SIG-M5 treated with dmso at 0.1 percent for 504 hours (cell line): Measurements from ENCODE around the gene RBM12.
"Not testable (repeated sequence)": the region's sequence is repeated elsewhere in the genome, so short reads cannot be mapped to it uniquely, and the experiment has no call there.

ENCODE experiments used
- DNase-seq: peaks from one replicate; lab custom pipeline; 2025; ENCODE audit not compliant: unreplicated experiment; lab: John Stamatoyannopoulos, UW

RBM12 gene

DNA sequence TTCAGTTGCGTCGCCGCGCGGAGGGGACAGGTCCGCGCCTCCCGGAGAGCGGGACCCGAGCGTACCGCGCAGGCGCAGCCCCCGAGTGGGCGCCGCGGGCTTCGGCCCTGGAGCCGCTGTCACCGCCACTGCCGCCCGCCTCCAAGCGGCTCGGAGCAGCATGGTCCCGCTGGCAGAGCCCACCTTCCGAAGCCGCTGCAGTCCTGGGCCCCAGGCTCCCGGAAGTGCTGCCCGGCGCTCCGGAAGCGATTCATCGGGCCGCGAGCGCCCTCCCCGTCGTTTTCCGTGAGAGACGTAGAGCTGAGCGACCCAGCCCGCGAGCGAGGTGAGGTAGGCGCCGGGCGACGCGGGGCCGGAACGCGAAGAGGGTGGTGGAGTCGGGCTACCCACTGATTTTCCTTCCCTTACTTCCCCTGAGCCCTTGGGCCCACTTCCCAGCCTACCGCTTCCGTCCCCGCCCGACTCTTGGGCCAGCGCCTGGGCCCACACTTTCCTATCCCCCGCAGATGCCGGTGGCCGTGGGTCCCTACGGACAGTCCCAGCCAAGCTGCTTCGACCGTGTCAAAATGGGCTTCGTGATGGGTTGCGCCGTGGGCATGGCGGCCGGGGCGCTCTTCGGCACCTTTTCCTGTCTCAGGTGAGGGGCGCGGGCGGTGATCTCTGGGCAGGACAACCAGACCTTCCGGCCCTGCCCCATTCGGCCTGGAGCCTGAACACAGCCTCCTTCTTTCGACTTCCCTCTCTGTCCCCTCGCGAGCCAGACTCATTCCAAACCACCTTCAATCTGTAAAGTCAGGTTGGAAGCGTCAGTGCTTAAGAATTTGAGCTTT lies 34.6 kb upstream of the RBM12 start, which contains the start of the genes NFS1 and ROMO1:
Gene NFS1 (minus strand): TSS at position 226 of the 830 bp plus-strand sequence. CDS start 64 bp downstream, at position 162.
Gene ROMO1 (plus strand): TSS at position 279 of the 830 bp plus-strand sequence. CDS start 228 bp downstream, at position 507.
- DNase-seq, result peak; percentile 83

DNA sequence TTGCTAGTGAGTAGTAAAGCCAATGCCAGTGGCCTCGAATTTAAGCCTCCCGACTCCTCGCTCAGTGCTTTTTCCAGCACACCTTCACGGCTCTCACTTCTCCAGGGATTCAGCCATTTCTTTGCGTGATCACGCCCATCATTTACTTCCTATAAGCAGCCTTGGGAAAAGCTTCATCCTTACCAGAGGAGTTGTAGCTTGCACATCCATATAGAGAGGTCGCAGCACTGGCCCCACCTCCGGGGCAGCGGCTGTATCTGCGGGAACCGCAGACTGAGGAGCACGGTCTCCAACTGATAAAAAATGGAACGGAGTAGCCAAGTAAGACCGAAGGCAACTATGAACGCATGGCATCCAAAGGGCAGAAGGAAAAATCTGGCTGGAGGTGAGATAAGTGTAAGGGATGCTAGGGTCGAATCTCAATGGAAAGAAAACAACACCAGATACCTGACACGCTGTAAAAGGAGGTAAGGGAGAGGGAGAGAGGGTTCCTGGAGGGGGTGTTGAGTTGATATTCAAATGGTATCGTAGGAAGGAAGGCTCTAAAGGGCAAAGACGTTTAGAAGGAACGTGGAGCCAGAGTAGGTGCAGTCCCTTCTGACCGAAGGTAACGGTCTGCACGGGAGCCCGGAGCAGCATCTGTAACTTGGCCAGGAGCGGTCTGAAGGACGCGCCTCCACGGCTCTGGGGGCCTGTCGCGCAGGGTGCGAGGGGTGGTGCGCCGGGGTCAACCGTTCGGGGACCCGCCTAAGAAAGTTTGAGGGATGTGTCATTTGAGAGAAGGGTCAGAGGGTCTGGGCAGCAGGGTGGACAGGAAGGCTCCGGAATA lies 33.8 kb upstream of the RBM12 start:
- DNase-seq, result no peak

DNA sequence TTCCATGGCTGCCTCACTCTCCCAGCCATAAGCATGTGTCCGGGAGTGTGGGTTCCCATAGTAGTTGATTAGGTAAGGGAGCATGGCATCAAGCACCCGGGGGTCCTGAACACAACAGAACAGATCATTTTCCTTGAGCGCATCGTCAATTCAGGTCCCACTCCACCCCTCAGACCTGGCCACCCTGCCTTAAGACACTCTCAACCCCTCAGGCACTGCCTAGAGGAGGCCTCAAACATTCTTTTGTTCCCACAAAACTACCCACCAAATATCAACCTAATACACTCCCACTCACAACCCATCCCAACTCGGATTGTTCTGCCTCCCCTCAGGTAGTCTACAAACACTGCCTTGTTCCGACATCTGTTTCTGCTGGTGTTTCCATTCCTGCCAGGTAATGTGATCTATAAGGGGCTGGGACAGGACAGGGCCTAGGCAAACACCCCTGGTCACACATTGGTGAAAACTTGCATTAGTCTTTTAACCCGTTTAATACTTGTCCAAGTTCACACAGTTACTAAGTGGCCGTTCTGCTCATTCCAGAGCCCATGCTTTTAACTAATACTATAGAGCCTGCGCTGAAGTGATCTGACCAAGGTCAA lies 33.1 kb upstream of the RBM12 start:
- no peak for DNase-seq

GRCh38 chr20:35695978-35696377 lies 31.3 kb upstream of the RBM12 start:
- DNase-seq, result no peak

DNA sequence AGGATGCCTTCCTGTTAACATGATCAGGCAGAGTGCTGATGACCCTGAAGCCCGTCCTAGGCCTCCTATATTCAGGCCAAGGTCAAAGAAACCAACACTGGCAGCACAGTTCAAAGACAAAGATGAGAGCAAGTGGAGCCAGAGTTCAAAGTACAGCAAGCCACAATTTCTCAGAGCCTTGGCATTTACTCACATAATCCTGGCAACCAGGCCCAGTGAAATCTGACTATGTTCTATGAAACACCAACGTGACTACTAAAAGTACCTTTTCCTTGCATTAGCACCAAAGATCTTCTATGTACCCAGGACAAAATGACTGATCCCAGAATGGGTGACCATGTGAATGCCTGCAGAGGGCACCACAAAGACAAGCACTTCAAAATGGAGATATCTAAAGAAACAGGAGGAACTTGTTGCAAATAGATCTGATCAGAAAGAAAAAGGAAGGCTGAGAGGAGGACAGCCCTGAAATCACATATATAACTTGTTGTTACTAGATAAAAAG lies 30.6 kb upstream of the RBM12 start:
- no peak for DNase-seq

DNA sequence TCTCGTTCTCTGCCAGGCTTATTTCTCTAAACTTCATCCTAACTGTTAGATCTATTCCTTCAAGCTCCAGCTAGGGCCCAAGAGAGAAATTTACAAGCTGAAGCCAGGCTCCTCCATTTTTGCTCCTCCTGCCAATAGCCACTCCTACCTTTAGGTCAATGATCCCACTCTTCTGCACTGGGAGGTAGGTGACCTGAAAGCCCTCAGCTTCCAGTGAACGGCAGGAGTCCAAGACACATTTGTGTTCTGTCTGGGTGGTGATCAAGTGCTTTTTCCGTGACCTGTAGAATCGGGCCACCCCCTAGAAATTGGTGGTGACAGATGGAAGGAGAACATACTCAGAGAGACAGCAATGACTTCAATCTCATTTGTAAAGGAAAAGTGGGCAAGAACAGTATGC lies 25.6 kb upstream of the RBM12 start:
- DNase-seq, result no peak

- not testable (repeated sequence) for DNase-seq
These were observed 22.2 kb upstream of the RBM12 start for GRCh38 chr20:35686872-35687271.

- not testable (repeated sequence) for DNase-seq
These were observed 20.7 kb upstream of the RBM12 start for GRCh38 chr20:35685368-35685767.

GRCh38 chr20:35681960-35682359 lies 17.3 kb upstream of the RBM12 start:
- no peak for DNase-seq

- DNase-seq, result peak; percentile 71
These were observed 15.9 kb upstream of the RBM12 start for GRCh38 chr20:35680452-35681183.

DNA sequence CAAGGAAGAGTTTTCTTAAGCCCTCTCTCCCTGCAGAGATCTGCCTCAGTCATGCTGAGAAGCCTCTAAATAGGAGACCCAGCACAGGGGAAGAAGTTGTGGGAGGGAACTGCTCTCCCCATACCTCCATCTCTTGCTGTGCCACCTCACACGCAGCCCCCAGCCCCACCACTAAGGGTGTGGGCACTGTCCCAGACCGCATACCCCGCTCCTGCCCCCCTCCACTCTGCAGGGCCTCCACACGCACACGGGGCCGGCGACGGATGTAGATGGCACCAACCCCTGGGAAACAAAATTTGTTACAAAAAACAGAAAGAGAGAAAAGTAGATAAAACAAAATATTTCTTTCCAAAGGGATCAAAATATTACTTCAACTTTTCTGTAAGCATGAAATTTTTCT lies 10.2 kb upstream of the RBM12 start:
- DNase-seq, result no peak

DNA sequence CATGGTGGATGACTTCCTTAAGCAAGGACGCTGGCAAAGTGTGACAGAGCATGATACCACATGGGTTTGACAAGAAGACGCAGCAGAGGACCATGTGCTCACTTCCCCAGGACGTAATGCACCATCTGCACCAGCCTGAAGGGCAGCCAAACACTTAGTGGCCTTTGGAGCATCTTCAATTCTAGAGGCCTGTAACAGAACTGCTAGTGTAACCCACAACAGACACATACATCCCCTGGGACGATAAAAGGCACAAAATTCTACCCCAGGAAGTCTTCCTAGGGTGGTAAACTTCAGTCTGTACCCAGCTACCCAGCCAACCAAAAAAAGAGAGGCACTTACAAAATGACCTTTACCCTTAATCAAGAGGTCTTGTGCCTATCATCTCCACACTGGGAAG lies 9.2 kb upstream of the RBM12 start:
- DNase-seq, result no peak

DNA sequence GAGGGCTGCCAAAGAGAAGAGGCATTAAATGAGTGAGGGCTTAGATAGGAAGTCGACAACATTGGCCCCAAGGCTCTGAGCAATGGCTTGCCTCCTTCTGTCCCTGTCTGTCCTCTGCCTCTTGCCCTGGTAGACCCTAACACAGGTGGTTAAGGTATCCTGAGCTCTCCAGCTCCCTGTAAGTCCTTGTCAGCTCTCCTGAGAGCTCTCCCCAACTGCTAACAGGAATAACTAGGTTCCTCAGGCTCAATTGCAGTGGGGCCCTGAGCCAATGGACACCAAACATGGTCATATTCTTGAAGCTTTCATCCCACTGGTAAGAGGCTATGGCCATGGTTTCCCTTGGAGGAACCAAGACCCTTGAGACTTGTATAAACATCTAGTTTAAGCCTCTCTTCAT lies 5.0 kb upstream of the RBM12 start:
- DNase-seq, result no peak

GRCh38 chr20:35669221-35669620 lies 4.5 kb upstream of the RBM12 start:
- DNase-seq, result no peak

DNA sequence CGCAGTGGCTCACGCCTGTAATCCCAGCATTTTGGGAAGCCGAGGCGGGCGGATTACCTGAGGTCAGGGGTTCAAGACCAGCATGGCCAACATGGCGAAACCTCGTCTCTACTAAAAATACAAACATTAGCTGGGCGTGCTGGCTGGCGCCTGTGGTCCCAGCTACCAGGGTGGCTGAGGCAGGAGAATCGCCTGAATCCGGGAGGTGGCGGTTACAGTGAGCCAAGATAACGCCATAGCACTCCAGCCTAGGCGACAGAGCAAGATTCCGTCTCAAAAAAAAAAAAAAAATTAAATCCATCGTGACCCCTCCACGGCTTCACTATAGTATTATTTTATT lies 1.2 kb upstream of the RBM12 start:
- DNase-seq, result no peak

- peak; percentile 55 for DNase-seq
These were observed 909 bp downstream of the RBM12 start for GRCh38 chr20:35663516-35664465.

- no peak for DNase-seq
These were observed 2.1 kb downstream of the RBM12 start for GRCh38 chr20:35662551-35662950.

GRCh38 chr20:35661908-35662307 lies 2.8 kb downstream of the RBM12 start:
- DNase-seq, result peak; percentile 17

GRCh38 chr20:35661053-35661452 lies 3.6 kb downstream of the RBM12 start:
- no peak for DNase-seq
